Measurements from ENCODE around the gene ZFP90.

GRCh38 chr16:68596266-68596665 lies 57.2 kb downstream of the ZFP90 start:
- TF ChIP-seq POLR2A (IDR thresholded peaks at IDR 0.05), result no peak
- TF ChIP-seq CTCF (IDR thresholded peaks at IDR 0.05), result no peak
